ENCODE results near the gene HOXA3. TPM values are rescaled to one million over a fixed set of nuclear protein-coding genes. Genes with fewer than 3 reads are reported as not detected.

The HOXA3 gene
- total and polyA plus RNA-seq, 2 donors: 9.0 to 11.4 TPM

DNA sequence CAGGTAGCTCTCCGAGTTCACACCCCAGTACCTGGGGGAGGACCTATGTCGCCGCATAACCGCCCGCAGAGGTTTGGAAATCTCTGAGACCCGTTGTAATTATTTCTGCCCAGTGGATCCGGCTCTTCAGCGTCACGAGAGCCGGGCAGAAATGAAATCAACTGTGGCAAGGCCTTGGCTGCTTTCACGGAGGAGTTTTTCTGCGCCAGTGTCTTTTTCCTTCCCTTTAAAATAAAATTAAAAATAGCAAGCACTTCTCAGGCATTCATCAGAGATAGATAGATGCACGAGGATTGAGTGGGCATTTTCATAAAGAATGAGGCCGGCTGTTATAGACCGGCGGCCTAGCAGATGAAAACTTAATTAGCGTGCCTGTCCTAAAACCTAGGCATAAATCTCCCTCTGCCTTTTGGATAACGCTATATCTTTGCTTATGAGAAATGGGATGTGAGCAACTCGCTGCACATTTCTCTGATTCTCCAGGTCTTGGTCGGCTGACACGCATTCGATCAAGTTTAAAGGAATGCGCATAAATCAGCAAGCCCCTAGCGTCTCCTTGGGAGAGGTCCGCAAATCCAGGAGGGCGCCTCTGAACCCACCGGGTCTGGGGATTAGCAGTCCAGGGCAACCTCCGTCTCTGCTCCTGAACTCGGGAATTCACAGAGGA, 41.1 kb upstream of the HOXA3 start:
- WGBS: 5% methylated on average over 29 of the region's 29 CpGs
- no peak for DNase-seq (ENCODE audit: extremely low spot score)
- peak overlapping the region; percentile 88 for H3K27ac ChIP-seq (ENCODE audit: low read depth)
- H3K36me3 ChIP-seq (ENCODE audit: insufficient read depth): no peaks in the 10 kb centered on the region
- peak overlapping the region; percentile 66 for H3K4me3 ChIP-seq (ENCODE audit: low read depth, low read length)
- H3K4me1 ChIP-seq (ENCODE audit: insufficient read depth): peaks cover 1% of the 10 kb centered on the region

- Histone ChIP-seq H3K4me1 (ENCODE audit: insufficient read depth) (peaks cover 1% of the 10 kb centered on the region), H3K27ac (ENCODE audit: low read depth) (peak overlapping the region; percentile 88), H3K4me3 (ENCODE audit: low read depth, low read length) (peak overlapping the region; percentile 66), H3K36me3 (ENCODE audit: insufficient read depth) (no peaks in the 10 kb centered on the region)
- no peak for DNase-seq (ENCODE audit: extremely low spot score)
- under 1% methylated on average over 78 of the region's 78 CpGs for WGBS
These were observed 40.4 kb upstream of the HOXA3 start for GRCh38 chr7:27192546-27193334.

DNA sequence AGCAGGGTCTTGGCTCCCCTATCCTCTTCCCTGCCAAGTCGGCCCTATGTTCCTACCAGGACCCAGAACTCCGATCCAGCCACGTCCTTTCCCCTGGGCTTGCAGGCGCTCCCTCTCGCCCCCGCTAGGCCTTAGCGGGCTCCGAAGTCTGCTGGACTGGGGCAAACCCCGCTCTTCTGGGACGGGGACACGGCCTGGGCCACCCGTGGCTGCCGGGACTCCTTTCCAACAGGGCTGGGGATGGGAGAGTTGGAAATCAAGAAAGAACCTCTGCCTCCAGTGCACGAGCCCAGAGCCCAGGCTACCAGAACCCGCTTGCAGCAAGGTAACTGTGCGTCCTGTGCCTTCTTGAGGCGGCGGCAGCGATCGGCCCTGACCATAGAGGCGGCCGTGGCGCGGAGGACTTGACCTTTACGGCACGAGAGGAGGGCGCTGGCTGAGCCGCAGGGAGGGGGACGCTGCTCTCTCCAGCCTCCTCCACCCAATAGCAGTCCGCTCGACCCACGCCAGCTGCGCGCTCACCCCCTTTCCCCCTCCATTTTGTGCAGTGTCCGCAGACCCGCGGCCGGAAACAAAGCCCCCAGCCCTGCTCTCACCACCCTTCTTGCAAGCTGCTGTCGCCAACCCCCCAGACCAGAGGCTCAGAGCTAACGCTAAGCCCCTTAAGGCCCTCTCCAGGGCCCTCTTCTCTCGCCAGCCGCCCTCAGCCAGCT, 39.6 kb upstream of the HOXA3 start:
- WGBS: 5% methylated on average over 42 of the region's 42 CpGs
- H3K27ac ChIP-seq (ENCODE audit: low read depth): peak overlapping the region; percentile 88
- peak overlapping the region; percentile 66 for H3K4me3 ChIP-seq (ENCODE audit: low read depth, low read length)
- peaks cover 1% of the 10 kb centered on the region for H3K4me1 ChIP-seq (ENCODE audit: insufficient read depth)
- DNase-seq (ENCODE audit: extremely low spot score): no peak
- no peaks in the 10 kb centered on the region for H3K36me3 ChIP-seq (ENCODE audit: insufficient read depth)

GRCh38 chr7:27191161-27191731, 38.9 kb upstream of the HOXA3 start:
- peak overlapping the region; percentile 88 for H3K27ac ChIP-seq (ENCODE audit: low read depth)
- no peak for DNase-seq (ENCODE audit: extremely low spot score)
- H3K4me3 ChIP-seq (ENCODE audit: low read depth, low read length): peak overlapping the region; percentile 66
- H3K36me3 ChIP-seq (ENCODE audit: insufficient read depth): no peaks in the 10 kb centered on the region
- peaks cover 1% of the 10 kb centered on the region for H3K4me1 ChIP-seq (ENCODE audit: insufficient read depth)
- WGBS: 32% methylated on average over 15 of the region's 15 CpGs

DNA sequence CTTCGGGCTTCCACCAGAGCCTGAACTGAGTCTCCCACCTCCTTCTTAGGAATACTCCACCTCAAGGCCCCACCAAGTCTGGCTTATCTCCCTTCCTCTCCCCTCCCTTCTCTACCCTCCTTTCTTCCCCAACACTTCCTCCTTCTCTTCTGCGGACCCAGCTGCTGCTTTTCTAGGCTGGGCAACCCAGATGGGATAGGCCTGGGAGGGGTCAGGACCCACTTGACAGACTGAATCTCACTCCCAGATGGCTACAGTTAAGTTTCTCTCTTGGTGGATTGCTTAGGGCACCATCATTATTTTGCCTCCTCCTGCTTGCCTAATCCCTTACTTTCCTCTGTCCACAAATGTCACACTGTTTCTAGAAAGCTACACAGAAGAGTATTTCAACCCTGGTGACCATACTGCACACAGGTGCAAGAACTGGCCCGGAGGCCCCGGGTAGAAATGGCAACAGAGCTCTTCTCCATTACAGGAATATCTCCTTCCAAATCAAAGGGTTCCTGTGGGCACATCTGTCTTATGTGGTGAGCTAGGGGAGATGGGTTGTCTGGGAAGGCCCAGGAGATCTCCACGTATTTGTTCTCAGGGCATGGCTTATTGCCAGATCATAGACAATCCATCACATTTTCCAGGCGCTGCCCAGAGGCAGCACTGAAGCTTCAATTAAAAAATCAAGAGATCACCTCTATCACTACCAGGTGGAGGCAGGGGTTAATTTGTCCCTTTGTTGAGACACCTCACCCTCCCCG, 37.8 kb upstream of the HOXA3 start:
- no peaks in the 10 kb centered on the region for H3K36me3 ChIP-seq (ENCODE audit: insufficient read depth)
- H3K4me1 ChIP-seq (ENCODE audit: insufficient read depth): peaks cover 1% of the 10 kb centered on the region
- H3K4me3 ChIP-seq (ENCODE audit: low read depth, low read length): peak overlapping the region; percentile 6
- WGBS: 38% methylated on average over 7 of the region's 7 CpGs
- peak overlapping the region; percentile 95 for H3K27ac ChIP-seq (ENCODE audit: low read depth)
- no peak for DNase-seq (ENCODE audit: extremely low spot score)

DNA sequence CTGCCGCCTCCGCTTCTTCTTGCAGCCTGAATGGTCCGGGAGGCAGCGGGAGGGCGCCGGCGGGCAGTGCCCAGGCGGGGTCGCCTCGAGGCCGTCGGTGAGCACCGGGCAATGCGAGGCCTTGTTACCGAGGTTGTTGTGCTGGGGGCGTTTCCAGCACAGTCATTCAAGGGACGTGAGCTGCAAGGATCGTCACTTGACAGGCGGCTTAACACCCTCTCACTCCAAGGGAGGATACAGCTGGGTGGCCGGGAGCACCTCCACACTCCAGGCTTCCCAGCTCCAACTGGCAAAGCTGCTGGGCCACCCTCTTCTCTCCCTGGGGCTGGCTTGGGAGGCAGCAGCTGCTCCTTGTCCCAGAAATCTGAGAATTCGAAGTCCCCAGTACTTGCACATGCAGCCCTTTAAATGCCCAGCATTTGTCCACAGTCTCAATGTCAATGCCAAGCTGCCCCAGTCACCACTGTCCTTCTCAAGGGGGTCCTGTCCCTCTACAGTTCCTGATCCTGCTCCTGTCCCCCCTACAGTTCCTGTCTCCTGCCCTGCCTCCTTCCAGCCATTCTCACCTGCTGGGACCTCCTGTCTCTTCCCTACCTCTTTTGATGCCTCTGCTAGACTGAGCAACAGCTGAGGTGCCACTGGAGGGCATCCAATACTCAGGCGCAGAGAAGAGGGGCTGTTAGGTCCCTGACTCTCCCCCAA, 37.1 kb upstream of the HOXA3 start:
- no peaks in the 10 kb centered on the region for H3K36me3 ChIP-seq (ENCODE audit: insufficient read depth)
- H3K27ac ChIP-seq (ENCODE audit: low read depth): peak overlapping the region; percentile 95
- H3K4me1 ChIP-seq (ENCODE audit: insufficient read depth): peaks cover 1% of the 10 kb centered on the region
- 8% methylated on average over 22 of the region's 22 CpGs for WGBS
- no peak for DNase-seq (ENCODE audit: extremely low spot score)
- H3K4me3 ChIP-seq (ENCODE audit: low read depth, low read length): peak overlapping the region; percentile 54

DNA sequence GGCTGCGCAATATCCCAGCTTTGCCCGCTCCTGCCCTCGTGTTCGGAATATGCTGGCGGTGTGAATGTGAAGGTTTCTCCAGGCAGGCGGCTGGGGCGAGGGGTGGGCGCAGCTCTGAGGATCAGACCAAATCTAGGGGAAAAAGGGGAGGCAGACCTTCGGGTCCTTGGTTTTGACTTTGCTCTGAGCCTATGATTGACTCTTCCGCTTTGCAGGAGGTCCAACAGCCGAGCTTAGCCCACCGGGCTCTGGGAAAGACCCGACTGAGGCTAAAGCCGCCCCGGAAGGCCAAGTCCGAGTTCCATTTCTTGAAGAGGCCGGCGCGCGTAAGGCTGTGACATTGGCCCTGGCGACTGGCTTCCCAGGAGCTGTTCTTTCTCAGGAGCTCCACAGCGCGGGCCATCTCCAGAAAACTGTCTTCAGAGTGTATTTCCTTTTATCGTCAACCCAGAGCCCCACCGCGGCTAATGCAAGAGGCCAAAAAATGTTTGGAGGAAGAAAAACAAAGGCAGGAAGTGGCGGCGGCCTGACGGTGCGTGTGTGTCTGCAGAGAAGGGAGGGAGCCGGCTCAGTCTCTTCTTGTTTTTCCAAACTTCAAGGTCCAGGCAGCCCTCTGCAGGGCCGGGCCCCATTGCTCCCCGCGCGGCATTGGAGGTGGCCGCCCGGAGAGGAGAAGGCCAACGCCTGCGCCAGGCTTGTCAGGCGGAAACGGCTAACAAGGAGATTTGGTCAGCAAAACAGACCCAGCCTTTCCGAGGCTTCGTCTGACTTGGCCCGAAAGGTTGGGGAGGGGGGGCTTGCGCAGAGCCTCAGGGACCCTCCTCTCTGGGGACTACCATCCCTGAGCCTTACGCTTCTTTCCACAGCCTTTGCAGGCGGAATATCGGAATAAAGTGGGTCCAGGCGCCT, 36.3 kb upstream of the HOXA3 start:
- DNase-seq (ENCODE audit: extremely low spot score): no peak
- Histone ChIP-seq H3K36me3 (ENCODE audit: insufficient read depth) (no peaks in the 10 kb centered on the region), H3K27ac (ENCODE audit: low read depth) (peak overlapping the region; percentile 95), H3K4me1 (ENCODE audit: insufficient read depth) (peaks cover 1% of the 10 kb centered on the region), H3K4me3 (ENCODE audit: low read depth, low read length) (peak overlapping the region; percentile 54)
- WGBS: 3% methylated on average over 49 of the region's 49 CpGs

DNA sequence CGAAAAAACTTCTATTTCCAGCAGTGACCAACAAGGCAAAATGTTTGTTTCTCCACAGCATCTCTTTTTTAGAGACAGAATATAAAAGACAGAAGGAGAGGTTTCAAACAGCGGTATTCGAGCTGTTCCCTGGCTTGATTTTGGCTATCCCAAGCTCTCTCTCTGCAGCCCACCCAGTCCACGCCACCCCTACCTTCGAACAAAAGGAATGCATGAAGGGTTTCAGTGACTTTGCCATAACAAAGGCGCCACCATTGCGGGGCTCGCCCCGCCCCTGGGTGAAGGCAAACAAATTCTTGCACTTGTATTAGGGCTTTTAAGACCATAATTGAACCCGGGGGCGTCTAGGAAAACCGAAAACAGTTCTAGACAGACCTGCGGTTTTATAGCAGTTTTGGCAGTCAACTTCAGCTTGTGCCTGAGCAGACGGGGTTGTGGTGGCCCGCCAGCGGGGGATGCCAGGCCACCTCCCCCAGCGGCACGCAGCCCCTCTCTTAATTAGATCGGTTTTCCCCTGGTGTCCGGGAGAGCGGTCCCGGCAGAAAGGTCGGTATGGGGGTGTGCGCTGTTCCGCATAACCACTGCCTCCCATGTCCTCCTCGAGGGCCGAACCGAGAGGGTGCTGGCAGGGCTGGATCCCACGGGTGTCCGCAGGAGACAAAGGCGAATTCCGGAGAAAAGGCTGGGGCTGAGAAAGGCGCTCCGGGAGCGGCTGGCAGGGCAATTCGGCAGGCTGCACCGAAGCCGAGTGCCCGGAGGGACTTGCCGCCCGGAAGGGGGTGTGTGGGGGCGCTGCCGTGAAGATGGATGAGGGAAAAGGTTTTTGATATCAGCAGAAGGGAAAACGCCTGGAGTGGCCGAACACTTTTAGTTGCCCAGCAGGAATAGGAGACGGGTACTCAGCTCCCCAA, 35.3 kb upstream of the HOXA3 start:
- Histone ChIP-seq H3K4me3 (ENCODE audit: low read depth, low read length) (peak overlapping the region; percentile 54), H3K36me3 (ENCODE audit: insufficient read depth) (no peaks in the 10 kb centered on the region), H3K27ac (ENCODE audit: low read depth) (peak overlapping the region; percentile 95), H3K4me1 (ENCODE audit: insufficient read depth) (peaks cover 1% of the 10 kb centered on the region)
- DNase-seq (ENCODE audit: extremely low spot score): no peak
- WGBS: 5% methylated on average over 46 of the region's 46 CpGs

DNA sequence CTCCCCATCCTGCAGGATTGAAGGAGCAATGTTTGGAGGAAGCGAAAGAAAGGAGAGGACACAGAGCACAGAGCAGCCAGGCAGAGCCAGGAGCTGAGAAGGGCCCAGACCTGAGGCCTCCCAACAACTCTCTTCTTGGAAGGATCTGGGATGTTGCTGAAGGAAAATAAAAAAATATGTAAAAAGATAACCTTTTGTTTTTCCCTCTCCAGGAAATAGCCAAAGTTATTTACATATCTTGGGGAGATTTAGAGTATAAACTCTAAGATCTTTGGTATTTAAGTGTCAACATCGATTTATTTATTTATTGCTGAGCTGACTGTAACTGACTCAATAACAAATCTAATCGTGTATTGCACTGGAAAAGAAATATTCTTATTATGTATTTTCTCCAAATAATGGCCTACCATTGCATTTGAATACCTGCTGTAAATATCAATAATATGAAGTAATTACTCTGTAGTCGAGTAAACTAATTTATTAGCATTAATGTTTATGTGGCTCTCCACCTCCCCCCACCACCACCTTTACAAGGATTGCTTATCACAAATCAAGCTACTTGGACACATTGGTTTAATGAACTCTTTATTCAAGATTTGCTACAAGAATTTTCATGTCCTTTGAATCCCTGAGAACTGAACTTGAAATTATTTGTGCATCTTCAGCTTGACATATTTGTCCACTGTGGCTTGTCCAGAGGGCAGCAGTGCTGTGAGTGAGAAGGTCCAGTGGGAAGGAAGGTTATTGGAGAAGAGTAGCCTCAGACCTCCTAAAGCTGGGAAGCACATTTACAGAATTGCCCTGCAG, 34.5 kb upstream of the HOXA3 start:
- H3K4me1 ChIP-seq (ENCODE audit: insufficient read depth): peaks cover 1% of the 10 kb centered on the region
- peak overlapping the region; percentile 97 for H3K27ac ChIP-seq (ENCODE audit: low read depth)
- H3K36me3 ChIP-seq (ENCODE audit: insufficient read depth): no peaks in the 10 kb centered on the region
- 19% methylated on average over 4 of the region's 4 CpGs for WGBS
- H3K4me3 ChIP-seq (ENCODE audit: low read depth, low read length): peak overlapping the region; percentile 57
- no peak for DNase-seq (ENCODE audit: extremely low spot score)

DNA sequence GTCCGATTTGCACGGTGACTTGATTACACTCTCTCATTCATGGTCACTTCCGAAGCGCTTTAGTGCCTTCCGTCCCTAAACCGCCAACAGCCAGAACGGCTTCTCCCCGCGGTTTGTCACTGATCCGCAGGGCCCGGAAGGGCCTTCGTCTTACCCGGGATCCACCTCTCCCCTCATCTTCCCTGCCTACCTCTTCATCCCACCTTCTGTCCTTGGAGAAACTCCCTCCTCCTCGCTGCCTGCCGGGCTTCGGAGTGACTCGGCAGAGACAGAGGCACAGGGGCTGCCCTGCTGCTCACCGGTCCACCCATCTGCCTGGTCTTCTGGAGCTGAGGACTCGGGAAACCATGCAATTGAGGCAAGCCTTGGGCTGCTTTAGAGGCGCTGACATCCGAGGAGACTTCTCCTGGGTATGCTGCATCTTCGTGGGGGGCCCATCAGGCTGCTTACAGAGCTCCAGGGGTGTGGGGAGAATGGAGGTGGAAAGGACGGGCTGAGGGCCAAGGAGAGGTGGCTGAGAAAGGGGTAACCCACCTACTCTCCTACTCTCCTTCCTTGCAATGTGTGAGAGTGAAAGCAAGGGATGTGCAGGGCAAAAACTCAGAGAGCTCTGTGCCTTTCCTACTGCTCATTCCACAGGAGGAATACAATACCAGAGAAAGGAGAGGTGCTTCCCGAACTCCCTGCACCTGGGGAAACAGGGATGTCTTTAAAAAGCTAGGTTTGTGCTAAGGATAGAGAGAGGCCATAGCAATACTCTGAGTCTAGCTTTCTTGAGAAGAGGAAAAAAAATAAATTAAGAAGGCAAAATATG, 33.7 kb upstream of the HOXA3 start:
- Histone ChIP-seq H3K4me1 (ENCODE audit: insufficient read depth) (peaks cover 1% of the 10 kb centered on the region), H3K36me3 (ENCODE audit: insufficient read depth) (no peaks in the 10 kb centered on the region), H3K4me3 (ENCODE audit: low read depth, low read length) (peak overlapping the region; percentile 57), H3K27ac (ENCODE audit: low read depth) (peak overlapping the region; percentile 97)
- no peak for DNase-seq (ENCODE audit: extremely low spot score)
- 6% methylated on average over 24 of the region's 24 CpGs for WGBS

All from urinary bladder (tissue), 4 donors.